SK-N-MC (cell line): ENCODE results near the gene HNRNPA2B1.

ENCODE experiments used
- EZH2 ChIP-seq: fragments of 200-600 bp; sonication (generic); IDR thresholded peaks from one replicate; pipeline ENCODE4 v1.6.1; 2017; ENCODE audit warnings: antibody characterized with exemption
- POLR2AphosphoS5 ChIP-seq: IDR thresholded peaks from 2 replicates; pipeline ENCODE4 v1.6.1; 2012; ENCODE audit warnings: mild to moderate bottlenecking, low read depth, low read length, borderline replicate concordance

- TF ChIP-seq POLR2AphosphoS5 (no peak), EZH2 (no peak)
Measured at GRCh38 chr7:26179422-26179821, 21.1 kb downstream of the HNRNPA2B1 start.
